ENCODE measurements around the gene KRTAP1-1.
"Not testable (repeated sequence)": the region's sequence is repeated elsewhere in the genome, so short reads cannot be mapped to it uniquely, and the experiment has no call there.

The KRTAP1-1 gene, protein sequence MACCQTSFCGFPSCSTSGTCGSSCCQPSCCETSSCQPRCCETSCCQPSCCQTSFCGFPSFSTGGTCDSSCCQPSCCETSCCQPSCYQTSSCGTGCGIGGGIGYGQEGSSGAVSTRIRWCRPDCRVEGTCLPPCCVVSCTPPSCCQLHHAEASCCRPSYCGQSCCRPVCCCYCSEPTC

DNA sequence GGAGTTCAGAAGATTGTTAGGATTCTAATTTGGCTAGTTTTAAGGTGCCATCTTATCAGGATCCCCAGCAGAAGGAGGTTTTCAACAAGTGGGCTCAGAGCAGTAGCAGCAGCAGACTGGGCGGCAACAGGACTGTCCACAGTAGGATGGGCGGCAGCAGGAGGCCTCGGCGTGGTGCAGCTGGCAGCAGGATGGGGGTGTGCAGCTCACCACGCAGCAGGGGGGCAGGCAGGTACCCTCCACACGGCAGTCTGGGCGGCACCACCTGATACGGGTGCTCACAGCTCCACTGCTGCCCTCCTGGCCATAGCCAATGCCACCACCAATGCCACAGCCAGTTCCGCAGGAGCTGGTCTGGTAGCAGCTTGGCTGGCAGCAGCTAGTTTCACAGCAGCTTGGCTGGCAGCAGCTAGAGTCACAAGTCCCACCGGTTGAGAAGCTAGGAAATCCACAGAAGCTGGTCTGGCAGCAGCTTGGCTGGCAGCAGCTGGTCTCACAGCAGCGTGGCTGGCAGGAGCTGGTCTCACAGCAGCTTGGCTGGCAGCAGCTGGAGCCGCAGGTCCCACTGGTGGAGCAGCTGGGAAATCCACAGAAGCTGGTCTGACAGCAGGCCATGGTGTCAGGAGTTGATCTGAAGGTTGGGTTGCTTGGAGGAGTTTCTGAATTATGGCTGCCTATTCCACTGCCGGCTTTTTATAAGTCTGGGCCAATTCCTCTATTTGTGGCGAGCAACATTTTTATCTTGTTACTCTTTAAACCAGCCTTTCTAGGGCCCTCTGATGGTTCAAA lies at the start of gene KRTAP1-1:
KRTAP1-1 (minus strand) TSS at position 668 of the 789 bp plus-strand sequence; CDS start at position 615, 53 bp downstream.
- DNase-seq (ENCODE audit: low read depth in 3 of 3): not testable (repeated sequence)

DNA sequence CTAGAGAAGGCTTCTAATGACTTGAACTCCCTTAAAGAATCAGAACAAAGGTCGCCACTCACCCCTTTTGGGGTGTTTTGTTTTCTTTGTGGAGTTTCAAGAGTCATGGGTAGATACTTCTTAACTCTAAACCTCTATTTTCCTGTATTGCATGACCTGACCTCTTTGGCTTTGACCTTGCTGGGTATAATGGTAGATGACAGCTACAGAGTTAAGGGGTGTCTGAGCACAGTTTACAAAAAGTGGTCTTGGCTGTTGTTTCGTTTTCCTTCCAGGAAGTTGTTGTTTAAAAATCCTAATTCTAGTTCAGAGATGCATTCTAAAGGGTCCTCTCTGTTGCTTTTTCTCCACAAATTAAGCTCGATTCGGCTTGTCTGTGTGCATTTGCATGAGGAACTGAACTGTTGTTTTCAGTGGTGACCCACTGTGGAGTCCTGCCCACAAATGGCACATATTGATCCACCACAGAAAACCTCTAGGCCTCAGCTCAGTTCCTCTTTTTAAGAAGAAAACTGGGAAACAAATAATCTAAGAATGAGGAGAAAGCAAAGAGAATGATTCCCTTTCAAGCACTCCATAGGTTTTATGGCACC lies 47.6 kb upstream of the KRTAP1-1 start:
- not testable (repeated sequence) for DNase-seq (ENCODE audit: low read depth in 3 of 3)

DNA sequence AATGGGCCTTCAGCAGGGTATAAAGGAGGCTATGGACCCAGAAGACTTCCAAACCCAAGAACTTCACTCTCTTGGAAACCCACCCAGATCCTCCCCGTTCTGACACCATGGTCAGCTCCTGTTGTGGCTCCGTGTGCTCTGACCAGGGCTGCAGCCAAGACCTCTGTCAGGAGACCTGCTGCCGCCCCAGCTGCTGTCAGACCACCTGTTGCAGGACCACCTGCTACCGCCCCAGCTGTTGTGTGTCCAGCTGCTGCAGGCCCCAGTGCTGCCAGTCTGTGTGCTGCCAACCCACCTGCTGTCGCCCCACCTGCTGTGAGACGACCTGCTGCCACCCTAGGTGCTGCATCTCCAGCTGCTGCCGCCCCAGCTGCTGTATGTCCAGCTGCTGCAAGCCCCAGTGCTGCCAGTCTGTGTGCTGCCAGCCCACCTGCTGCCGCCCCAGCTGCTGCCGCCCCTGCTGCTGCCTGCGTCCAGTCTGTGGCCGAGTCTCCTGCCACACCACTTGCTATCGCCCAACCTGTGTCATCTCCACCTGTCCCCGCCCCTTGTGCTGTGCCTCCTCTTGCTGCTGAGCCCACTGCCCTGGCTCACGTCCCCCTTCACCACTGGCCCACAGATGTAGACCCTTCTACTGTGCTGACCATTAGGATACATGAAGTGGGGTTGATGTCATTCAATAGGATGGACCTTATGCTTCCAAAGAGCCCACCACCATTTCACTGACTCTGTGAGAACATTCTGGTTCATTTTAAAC lies 43.0 kb upstream of the KRTAP1-1 start, which contains the start of gene KRTAP4-7:
KRTAP4-7 (plus strand) TSS at position 51 of the 757 bp plus-strand sequence; CDS start at position 108, 57 bp downstream.
- not testable (repeated sequence) for DNase-seq (ENCODE audit: low read depth in 3 of 3)

DNA sequence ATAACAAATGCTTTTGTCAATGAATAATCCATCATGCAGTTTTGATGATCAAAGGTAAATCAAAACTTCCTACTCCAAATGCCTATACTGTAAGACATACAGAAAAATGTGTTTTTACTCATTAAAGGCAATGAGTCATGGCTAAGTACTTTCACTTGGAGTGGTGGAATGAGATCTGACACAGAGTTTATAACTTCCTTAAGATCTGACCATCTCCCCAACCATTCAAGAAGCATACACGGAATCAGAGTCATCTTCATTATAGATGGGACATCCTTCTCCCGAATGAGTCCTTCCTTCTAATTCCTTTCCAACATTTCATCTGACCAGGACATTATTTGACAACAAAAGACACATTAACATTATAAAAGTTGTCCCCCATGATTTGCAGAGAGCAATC lies 42.2 kb upstream of the KRTAP1-1 start:
- not testable (repeated sequence) for DNase-seq (ENCODE audit: low read depth in 3 of 3)

DNA sequence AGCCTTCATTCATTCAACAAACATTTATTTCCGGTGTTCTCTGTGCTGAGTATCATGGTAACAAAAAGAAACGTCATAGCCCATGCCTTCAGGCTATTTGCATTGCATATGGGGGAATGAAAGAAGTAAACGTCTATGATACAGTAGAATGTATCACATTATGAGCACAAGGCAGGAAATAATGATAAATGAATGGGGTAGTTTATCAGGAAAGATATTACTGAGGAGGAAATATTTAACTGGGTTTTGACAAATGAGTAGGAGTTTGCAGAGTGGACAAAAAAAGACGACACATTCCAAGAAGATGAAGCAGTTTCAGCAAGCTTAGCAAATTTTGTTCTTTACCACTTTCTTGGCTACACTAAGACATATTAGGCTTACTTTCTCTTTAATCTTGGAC lies 41.4 kb upstream of the KRTAP1-1 start:
- DNase-seq (ENCODE audit: low read depth in 3 of 3): no peak

DNA sequence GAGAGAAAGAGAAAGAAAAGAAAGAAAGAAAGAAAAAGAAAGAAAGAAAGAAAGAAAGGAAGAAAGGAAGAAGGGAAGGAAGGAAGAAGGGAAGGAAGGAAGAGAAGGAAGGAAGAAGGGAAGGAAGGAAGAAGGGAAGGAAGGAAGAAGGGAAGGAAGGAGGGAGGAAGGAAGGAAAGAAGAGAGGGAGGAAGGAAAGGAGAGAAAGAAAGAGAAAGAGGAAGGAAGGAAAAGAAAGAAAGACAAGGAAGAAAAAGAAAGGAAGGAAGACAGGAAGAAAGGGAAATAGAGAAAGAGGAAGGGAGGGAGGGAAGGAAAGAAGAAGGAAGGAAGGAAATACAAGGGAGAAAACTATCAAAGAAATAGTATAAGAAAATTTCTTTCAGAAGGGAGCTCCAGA lies 35.5 kb upstream of the KRTAP1-1 start:
- DNase-seq (ENCODE audit: low read depth in 3 of 3): no peak

DNA sequence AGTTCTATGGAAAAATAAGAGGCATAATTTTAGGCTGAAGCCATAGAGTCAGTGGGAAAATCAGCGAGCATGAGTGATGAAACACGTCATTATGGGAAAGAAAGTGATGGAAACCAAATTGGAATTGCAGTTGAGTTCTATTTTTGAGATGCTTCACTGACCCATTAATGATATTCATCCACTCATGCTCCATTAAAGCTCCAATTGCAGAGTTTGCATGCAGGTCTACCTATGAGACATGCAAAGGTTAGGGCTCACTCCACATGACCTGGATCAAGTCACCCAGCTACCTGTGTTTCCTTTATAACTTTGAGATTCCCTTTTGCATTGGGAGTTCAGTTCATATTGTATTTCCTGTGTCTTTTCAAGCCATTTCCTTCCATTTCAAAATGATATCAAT lies 32.4 kb upstream of the KRTAP1-1 start:
- DNase-seq (ENCODE audit: low read depth in 3 of 3): no peak

DNA sequence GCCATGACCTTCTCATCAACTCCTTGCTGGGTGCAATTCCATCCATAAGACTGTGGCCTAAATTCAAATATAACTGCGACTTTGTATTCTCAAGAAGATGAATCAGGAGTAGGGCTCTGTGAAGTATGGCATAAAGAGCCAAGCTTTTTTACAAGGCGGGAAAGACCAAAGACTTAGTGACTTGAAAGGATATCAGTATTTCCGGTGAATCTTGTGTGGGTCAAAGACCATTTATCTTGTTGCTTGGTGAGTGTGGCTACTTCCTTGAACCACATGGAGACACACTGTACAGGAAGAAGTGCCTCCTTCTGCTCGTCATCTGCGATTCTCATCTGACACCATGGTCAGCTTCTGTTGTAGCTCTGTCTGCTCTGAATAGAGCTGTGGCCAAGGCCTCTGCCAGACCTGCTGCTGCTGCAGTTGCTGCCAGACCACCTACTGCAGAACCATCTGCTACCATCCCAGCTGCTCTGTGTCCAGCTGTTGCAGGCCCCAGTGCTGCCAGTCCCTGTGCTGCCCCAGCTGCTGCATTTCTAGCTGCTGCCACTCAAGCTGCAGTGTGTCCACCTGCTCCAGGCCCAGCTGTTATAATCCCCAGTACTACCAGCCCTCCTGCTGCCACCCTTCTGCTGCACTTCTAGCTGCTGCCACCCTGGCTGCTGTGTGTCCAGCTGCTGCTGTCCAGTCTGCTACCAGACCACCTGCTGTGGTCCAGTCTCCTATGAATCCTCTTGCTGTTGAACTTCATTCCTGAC lies 30.5 kb upstream of the KRTAP1-1 start:
- no peak for DNase-seq (ENCODE audit: low read depth in 3 of 3)

DNA sequence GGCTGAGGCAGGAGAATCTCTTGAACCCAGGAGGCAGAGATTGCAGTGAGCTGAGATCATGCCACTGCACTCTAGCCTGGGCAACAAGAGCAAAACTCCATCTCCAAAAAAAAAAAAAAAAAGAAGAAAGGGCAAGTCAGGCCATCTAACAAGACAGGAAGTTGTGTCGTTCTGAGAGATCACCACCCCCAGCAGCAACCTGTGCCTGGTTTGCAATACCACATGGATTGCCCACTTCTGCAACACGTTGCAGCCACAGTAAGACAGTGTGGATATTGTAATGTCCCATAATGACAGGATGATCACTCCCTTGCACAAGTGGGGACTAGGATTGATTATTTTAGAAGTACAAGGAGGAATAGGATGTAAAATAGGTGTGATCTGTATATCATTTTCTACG lies 27.8 kb upstream of the KRTAP1-1 start:
- DNase-seq (ENCODE audit: low read depth in 3 of 3): no peak

DNA sequence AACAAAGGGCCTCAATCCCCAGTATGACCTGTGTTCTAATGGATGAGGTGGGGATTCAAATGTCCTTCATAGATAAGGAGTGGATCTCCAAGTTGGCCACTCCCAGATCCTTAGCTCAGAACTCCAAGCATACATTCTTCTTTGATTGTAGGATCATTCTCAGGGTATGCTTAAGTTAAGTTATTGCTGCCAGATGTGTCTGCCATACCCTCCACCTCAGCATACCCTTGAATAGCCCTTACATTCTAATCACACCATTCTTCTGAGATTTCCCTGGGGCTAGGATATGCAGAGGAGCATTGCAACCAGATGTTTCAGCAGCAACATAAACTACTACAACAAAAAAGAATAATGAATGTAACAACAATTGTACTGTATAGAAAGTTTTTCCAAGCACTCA lies 26.0 kb upstream of the KRTAP1-1 start:
- no peak for DNase-seq (ENCODE audit: low read depth in 3 of 3)

DNA sequence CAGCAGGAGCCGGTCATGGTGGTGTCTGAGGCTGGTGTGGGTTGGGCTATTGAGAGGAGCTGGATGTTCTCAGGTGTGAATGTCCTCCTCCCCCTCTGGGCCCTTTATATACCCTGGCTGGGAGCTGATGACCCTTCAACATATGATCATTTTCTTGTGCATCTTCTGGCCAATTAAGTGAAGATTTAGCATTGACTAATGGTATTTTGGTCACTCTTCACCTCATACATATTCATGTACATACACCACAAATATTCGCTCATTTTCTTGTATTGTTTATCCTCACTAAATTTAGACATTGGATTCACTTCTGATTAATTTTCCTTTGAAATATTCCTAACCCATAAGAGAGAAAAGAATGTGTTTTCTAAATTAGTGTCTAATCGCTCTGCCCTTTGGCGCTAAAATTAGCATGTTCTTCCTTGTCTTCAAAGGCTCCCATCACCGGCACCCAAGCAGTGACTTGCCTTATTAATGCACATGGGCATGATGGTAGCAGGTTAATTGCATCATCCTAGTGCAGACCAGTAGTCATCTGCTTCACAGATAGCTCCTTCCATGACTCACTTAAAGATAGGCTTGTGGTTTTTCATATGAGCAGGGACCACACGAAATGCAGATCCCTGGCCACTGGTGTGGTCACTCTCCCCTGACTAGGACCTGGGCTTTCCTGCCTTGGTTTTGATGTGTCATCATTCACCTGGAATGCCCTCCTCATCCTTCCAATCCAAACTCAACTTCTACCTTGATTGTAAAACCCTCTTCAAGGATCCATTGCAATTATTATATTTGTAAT lies 24.8 kb upstream of the KRTAP1-1 start, which contains the start of gene KRTAP2-4:
KRTAP2-4 (minus strand) TSS at position 51 of the 796 bp plus-strand sequence; CDS start at position 17, 34 bp downstream.
- DNase-seq (ENCODE audit: low read depth in 3 of 3): no peak

DNA sequence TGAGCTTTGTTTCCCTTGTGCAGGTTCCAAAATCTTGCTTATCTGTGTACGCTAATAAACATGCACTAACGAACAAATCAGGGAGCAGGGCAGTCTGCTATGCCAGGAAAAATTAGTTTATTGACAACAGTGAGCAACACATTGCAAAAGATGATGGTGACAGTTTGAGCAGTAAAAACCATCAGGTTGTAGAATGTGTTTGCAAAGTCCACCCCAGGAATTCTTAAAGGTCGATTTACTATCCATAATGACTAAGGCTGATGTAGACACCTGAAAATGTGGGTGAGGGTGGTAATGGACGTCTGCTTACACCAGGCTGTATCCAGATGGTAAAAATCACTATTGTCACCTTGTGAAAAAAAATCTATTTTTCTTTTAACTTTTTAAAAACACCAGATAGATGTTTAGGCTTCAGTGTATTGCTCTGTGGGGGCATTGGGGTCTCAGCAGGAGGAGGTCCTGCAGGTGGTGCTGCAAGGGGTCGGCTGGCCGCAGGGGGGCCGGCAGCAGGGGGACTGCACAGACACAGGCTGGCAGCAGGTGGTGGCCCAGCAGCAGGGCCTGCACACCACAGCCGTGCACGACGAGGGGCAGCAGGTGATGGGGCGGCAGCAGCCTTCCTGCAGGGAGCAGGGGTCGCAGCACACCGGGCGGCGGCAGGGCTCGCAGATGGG lies 23.9 kb upstream of the KRTAP1-1 start:
- not testable (repeated sequence) for DNase-seq (ENCODE audit: low read depth in 3 of 3)

DNA sequence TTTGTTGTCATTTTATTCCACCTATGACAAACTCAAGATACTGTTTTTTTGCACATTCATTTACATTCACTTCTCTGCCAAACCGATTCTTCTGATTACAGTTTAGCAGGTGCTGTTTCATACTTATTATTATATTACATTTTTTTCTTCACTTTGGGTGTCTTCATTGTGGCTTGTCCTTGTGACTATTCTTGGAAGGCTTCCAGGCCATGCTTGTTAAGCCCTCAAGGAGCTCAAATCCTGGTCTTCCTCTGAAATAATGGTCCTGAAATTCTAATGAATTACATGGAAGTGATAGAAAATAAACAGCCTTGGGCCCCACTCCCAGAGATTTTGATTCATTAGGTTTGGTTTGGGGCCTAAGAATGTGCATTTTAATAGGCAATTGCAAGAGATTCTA lies 23.1 kb upstream of the KRTAP1-1 start:
- no peak for DNase-seq (ENCODE audit: low read depth in 3 of 3)

DNA sequence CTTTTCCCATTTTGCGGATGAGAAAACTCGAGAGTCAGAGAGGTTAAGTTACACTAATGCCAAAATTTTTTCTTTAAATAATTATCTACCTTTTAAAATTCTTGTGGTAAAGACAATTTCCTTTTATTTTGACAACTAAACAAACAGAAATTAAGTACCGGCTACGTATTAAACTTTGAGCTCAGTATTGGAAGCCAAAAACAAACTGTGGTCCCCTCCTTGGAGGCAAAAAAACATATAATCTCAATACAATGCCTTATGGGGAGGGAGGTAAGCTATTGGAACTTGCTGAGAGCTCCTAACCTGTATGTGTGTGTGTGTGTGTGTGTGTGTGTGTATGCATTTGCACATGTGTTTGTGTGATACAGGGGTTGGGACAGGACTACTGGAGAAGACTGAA lies 22.2 kb upstream of the KRTAP1-1 start:
- no peak for DNase-seq (ENCODE audit: low read depth in 3 of 3)

DNA sequence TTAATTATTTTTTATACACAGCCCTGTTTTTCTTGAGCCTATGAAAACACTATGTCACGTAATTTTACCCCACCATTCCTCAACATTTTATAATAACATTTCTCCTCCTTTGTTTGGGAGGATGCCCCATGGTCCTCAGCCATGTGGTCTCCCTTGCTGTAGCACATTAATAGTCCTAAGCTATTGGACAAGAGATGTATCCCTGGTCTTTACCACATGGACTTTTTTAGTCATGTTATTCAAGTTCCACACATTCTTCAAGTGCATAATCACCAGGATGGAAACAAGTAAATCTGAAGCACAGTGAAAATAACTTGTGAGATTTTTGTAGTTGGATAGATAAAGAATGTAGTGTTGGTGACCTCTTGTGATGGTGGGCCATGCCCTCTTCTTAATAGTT lies 20.7 kb upstream of the KRTAP1-1 start:
- DNase-seq (ENCODE audit: low read depth in 3 of 3): no peak

DNA sequence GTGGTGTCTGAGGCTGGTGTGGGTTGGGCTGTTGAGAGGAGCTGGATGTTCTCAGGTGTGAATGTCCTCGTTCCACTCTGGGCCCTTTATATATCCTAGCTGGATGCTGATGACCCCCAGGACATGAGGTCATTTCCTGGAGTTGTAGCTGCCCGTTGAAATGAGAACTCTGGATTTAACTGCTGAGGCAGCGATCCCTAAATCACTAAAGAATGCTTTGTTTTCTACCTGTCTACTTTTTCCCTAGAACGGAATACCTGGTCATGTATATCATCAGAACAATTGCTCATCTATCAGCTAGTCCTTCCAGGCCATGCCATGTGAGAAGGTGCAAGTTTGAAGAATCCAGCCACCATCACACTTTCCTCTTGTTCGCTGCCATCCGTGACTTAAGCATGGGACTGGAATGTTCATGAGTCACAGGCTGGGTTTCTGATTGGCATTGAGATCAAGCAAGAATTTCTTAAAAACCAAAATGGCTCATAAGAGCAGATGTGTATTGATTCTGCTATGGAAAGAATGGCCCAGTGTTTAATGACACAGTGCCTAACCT lies 18.9 kb upstream of the KRTAP1-1 start, which contains the start of gene KRTAP2-3:
KRTAP2-3 (minus strand) TSS at position 63 of the 553 bp plus-strand sequence. CDS start 64 bp downstream, outside the sequence.
- no peak for DNase-seq (ENCODE audit: low read depth in 3 of 3)

DNA sequence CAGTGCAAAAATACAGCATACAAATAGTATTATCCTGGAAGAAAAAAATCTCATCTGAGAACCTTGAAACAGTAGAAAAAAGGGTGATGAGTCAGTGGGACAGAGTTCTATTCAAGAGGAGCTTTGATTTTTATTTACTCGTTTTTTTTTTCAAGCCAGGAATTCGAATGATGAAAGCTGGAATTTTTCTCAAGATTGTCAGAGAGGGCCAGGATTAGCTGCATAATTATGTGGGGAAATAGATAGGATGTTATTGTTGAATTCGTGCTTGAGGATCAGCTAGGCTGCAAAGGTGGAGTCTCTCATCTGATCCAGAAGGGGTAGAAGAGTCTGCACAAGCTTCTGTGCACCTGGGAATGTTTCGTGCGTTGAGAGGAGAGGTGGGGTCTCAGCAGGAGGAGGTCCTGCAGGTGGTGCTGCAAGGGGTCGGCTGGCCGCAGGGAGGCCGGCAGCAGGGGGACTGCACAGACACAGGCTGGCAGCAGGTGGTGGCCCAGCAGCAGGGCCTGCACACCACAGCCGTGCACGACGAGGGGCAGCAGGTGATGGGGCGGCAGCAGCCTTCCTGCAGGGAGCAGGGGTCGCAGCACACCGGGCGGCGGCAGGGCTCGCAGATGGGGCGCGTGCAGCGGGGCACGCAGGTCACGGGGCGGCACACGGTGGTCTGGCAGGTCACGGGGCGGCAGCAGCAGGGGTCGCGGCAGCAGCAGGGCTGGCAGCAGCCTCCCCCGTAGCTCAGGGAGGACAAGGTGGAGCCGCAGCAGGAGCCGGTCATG lies 18.2 kb upstream of the KRTAP1-1 start:
- DNase-seq (ENCODE audit: low read depth in 3 of 3): not testable (repeated sequence)

DNA sequence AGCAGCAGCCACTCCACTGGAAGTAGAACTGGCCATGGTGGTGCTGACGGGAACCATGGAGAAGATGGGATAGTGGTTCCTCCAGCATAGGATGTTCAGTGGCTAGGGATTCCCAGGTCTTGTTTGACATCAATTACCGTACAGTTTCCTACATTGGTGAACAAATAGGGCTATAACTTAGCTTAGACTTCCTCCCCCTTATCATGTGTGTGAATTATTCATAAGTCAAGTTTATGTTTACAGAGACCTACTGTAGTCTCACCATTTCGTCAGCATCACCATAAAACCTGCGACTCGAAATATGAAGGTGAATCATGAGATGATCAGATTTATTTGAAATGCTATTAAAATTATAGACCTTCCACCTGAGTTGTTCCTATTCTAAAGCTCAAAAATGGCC lies 17.5 kb upstream of the KRTAP1-1 start:
- DNase-seq (ENCODE audit: low read depth in 3 of 3): no peak

DNA sequence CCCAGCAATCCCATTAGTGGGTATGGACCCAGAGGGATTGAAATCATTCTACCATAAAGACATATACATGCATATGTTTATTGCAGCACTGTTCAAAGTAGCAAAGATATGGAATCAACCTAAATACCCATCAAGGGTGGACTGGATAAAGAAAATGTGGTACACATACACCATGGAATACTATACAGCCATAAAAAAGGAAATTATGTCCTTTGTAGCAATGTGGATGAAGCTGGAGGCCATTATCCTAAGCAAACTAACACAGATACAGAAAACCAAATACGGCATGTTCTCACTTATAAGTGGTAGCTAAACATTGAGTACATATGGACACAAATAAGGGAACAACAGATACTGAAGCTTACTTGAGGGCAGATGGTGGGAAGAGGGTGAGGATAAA lies 16.3 kb upstream of the KRTAP1-1 start:
- no peak for DNase-seq (ENCODE audit: low read depth in 3 of 3)

Data from stimulated activated CD4-positive, alpha-beta T cell treated with anti-CD3 and anti-CD28 coated beads, TNF-alpha, amount 100 ng/mL, for 48 hours (primary cell).